ENCODE measurements around the gene PCNX4.

PCNX4 gene

DNA sequence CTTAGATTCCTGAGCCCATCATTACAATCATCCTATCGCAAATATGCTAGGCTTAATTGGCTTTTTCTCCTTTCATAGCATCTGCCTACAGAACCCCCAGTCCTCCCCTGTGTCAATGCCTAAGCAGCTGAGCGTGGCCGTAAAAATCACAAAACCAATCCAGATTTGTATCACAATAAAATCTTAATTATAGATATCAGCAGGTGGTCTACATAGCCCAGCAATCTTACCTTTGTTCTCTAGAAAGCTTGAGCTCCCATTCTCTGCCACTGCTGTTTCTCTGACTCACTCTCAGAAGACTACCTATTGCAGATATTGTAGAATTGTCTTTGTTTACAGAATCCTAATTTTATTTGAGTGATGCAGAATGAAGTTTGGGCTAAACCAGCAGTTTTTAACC lies 119.4 kb downstream of the PCNX4 start:
- TF ChIP-seq, protein P1, sequence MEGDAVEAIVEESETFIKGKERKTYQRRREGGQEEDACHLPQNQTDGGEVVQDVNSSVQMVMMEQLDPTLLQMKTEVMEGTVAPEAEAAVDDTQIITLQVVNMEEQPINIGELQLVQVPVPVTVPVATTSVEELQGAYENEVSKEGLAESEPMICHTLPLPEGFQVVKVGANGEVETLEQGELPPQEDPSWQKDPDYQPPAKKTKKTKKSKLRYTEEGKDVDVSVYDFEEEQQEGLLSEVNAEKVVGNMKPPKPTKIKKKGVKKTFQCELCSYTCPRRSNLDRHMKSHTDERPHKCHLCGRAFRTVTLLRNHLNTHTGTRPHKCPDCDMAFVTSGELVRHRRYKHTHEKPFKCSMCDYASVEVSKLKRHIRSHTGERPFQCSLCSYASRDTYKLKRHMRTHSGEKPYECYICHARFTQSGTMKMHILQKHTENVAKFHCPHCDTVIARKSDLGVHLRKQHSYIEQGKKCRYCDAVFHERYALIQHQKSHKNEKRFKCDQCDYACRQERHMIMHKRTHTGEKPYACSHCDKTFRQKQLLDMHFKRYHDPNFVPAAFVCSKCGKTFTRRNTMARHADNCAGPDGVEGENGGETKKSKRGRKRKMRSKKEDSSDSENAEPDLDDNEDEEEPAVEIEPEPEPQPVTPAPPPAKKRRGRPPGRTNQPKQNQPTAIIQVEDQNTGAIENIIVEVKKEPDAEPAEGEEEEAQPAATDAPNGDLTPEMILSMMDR (IDR thresholded peaks at IDR 0.05; ENCODE audit: low read depth, low read length, missing control alignments): no peak
- no peak for DNase-seq (ENCODE audit: extremely low read depth, low read depth)
- H3K4me3 ChIP-seq (replicated peaks; ENCODE audit: low read depth, low read length): no peak overlapping the region

DNA sequence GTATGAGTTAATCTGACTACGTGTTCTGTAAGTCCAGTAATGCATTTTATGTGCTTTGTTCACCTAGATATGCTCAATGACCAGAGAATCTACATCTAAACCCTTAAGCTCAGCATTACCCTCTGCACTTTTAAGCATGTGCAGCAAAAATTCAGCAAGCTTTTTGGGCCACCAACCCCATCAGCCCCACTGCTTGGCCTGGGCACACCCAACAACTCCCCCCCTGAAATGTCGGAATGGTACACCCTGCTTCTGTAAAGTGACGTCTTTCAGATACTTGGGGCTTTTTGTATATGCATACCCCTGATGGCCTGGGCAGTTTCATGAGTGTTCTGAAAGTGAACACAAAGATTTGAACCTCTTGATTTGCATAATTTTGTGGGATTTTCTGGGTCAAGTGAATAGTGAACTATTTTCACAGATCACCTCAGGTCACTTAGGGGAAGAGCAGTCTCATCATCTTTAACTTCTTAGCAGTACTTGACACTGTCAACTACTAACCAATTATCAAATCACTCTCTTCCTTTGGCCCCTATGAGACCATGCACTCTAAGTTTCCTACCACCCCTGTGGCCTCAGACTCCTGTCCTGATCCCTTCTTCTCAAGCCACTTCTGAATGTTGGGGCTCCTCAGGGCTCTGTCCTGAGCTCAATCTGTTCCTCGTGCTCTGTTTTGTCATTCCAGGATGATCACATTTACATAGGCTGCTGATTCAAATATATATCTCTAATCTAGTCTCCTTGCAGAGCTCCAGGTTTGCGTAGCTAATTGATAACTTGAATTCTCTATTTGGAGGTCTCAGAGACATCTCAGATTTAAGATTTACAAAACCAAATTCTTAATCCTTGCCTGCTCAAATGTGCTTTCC lies 121.0 kb downstream of the PCNX4 start:
- TF ChIP-seq, protein P1 (IDR thresholded peaks at IDR 0.05; ENCODE audit: low read depth, low read length, missing control alignments): no peak
- H3K4me3 ChIP-seq (replicated peaks; ENCODE audit: low read depth, low read length): no peak overlapping the region
- no peak for DNase-seq (ENCODE audit: extremely low read depth, low read depth)

DNA sequence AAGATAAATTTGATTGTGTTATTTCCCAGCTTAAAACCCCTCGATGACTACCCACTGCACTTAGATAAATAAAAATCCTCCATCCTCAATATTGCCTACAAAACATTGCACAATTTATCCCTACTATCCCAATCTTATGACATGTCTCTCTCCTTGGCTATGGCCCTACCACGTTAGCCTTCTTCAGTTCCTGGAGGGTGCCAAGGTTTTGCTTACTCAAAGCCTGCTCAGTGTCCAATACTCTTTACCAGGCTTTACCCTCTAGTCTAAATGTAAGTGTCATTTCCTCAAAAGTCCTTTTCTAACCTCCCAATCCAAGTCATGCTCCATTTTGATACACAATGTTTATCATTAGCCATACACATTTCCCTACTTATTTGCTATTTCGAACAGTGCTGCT lies 122.3 kb downstream of the PCNX4 start:
- TF ChIP-seq, protein P1 (IDR thresholded peaks at IDR 0.05; ENCODE audit: low read depth, low read length, missing control alignments): no peak
- no peak for DNase-seq (ENCODE audit: extremely low read depth, low read depth)
- H3K4me3 ChIP-seq (replicated peaks; ENCODE audit: low read depth, low read length): no peak overlapping the region

DNA sequence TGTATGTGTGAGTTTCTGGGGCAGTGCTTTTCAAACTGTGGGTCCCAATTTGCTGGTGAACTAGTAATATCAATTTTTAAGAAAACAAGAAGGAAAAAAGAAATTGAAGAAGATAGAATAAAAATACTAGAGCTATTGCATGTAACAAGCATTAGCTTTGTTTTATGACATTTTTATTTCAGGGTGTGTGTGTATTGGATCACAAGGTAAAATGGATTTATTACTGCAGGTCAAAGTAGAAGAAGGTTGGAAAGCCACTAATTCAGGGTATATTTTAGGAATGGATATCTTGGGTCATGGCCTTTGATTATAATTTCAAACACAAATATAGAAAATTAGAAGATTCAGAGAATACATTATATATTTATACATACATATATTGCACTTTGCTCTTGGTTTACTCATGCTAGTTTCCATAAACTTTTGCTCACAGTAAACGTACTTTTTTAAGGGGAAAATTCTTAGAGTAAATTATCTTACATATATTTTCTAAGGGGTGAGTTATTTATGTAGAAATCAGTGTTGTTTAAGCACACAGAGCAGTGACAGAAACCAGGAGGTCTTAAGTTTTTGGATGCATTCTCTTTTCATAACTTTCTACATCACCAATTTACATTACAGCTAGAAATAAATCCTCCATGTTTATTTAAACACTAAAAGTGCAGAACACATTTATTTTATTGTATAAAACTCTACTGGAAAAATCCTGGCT lies 122.8 kb downstream of the PCNX4 start:
- DNase-seq (ENCODE audit: extremely low read depth, low read depth): no peak
- H3K4me3 ChIP-seq (replicated peaks; ENCODE audit: low read depth, low read length): no peak overlapping the region
- TF ChIP-seq, protein P1 (IDR thresholded peaks at IDR 0.05; ENCODE audit: low read depth, low read length, missing control alignments): no peak

DNA sequence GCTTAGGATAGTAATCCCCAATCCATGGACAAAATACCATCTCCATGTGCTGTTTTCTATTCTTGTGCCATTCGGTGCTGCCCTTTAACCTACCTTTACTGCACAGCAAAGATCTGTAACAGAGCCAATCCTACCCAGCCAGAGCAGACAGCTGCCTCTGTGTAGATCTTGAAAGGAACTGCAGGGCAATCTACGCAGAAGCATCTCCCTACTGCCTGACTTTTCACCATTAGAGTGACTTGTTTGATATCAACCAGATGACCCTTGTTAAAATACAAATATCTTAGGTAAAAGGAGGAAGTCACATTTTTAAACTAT lies 123.4 kb downstream of the PCNX4 start:
- TF ChIP-seq, protein P1 (IDR thresholded peaks at IDR 0.05; ENCODE audit: low read depth, low read length, missing control alignments): no peak
- H3K4me3 ChIP-seq (replicated peaks; ENCODE audit: low read depth, low read length): no peak overlapping the region

DNA sequence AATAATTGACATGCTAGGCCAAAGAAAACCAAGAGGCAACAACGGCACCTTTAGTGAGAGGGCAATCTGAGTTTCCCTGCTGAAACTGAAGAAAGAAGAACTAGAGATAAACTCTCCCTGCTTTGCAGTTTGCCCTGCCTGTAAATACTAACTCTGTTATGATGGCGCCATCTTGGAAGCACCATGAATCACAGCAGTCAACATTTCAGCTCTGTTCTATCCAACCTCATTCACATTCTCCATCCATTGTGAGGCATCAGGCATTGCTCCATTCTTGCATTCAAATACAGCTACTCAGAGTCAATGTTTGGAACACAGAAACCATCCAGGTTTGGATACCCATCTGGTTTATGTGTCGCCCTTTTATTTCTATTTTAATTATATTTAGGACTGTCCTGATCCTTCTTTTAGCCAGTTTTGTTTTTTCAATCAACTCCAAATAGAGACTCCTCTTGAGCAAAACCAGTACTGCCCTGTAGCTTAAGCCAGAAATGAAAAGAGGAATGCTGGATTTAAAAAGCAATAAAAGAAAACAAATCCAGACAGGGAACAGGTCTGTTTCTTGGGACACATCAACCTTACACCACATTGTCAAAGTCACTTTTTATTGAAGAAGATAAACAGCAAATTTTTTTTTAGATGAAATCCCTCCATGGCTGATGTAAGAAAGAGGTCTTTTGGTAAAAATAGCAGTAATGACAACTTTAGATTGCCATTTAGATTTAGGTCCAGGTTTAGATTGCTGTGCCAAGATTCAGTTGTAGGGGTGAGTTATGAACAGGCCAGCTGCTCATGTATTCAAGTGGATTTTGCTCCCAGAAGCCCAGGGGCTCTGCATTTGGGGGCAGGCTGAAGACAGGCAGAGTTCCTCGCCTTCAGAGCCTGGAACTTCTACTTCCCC lies 124.0 kb downstream of the PCNX4 start:
- no peak for DNase-seq (ENCODE audit: extremely low read depth, low read depth)
- H3K4me3 ChIP-seq (replicated peaks; ENCODE audit: low read depth, low read length): no peak overlapping the region
- TF ChIP-seq, protein P1 (IDR thresholded peaks at IDR 0.05; ENCODE audit: low read depth, low read length, missing control alignments): no peak

More for the DNA sequence above, 123.4 kb downstream of the PCNX4 start:
- DNase-seq (ENCODE audit: extremely low read depth, low read depth): no peak
